ENCODE results near the gene CHST10.

GRCh38 chr2:100350661-100351185, 66.7 kb downstream of the CHST10 start:
- TF ChIP-seq CTCF (IDR thresholded peaks at IDR 0.05; ENCODE audit: insufficient read depth, low read length) (no peak), POLR2AphosphoS5 (IDR thresholded peaks at IDR 0.05; ENCODE audit: low read depth) (no peak), GABPA (IDR thresholded peaks at IDR 0.05; ENCODE audit: low read depth) (no peak)
- TF ChIP-seq, protein P1, sequence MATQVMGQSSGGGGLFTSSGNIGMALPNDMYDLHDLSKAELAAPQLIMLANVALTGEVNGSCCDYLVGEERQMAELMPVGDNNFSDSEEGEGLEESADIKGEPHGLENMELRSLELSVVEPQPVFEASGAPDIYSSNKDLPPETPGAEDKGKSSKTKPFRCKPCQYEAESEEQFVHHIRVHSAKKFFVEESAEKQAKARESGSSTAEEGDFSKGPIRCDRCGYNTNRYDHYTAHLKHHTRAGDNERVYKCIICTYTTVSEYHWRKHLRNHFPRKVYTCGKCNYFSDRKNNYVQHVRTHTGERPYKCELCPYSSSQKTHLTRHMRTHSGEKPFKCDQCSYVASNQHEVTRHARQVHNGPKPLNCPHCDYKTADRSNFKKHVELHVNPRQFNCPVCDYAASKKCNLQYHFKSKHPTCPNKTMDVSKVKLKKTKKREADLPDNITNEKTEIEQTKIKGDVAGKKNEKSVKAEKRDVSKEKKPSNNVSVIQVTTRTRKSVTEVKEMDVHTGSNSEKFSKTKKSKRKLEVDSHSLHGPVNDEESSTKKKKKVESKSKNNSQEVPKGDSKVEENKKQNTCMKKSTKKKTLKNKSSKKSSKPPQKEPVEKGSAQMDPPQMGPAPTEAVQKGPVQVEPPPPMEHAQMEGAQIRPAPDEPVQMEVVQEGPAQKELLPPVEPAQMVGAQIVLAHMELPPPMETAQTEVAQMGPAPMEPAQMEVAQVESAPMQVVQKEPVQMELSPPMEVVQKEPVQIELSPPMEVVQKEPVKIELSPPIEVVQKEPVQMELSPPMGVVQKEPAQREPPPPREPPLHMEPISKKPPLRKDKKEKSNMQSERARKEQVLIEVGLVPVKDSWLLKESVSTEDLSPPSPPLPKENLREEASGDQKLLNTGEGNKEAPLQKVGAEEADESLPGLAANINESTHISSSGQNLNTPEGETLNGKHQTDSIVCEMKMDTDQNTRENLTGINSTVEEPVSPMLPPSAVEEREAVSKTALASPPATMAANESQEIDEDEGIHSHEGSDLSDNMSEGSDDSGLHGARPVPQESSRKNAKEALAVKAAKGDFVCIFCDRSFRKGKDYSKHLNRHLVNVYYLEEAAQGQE (IDR thresholded peaks at IDR 0.05; ENCODE audit: insufficient replicate concordance, low read depth): no peak
